ENCODE data around the gene GZMM. TPM values are rescaled to one million over a fixed set of nuclear protein-coding genes. Genes with fewer than 3 reads are reported as not detected.

The GZMM gene
- total and polyA plus RNA-seq, 7 donors: 0.49 to 11.2 TPM; not detected in 5

- peaks cover 0 to 33% (median 27%) of the 10 kb centered on the region in 4 donors for H3K4me1 ChIP-seq
- 10 to 16% methylated on average over 54 of the region's 54 CpGs for WGBS, 2 donors
- DNase-seq: no peak
- no peaks in the 10 kb centered on the region for H3K36me3 ChIP-seq
- no peaks in the 10 kb centered on the region for H3K9me3 ChIP-seq
- H3K4me3 ChIP-seq: peak overlapping the region in 1 of 4 donors; percentile 17
- H3K27ac ChIP-seq: no peak overlapping the region
- H3K27me3 ChIP-seq: peaks cover 40 to 89% (median 41%) of the 10 kb centered on the region in 3 donors
- TF ChIP-seq EP300 (IDR thresholded peaks at IDR 0.05): no peak
- TF ChIP-seq CTCF (IDR thresholded peaks at IDR 0.05): no peak
- no peak for TF ChIP-seq POLR2A (IDR thresholded peaks at IDR 0.05)
- no peak for TF ChIP-seq POLR2AphosphoS5 (IDR thresholded peaks at IDR 0.05)
- intact Hi-C loops (cut with DNase I): no loop called here
These were observed 45.2 kb downstream of the GZMM start for GRCh38 chr19:588741-589692.

- Histone ChIP-seq H3K4me3 (peak within 1 kb of the TSS in 1 of 4 donors; percentile 17), H3K9me3 (no peaks in the 10 kb centered on the region), H3K27ac (no peak within 1 kb of the TSS), H3K4me1 (peaks cover 0 to 27% (median 23%) of the 10 kb centered on the region in 4 donors), H3K27me3 (peaks cover 37 to 84% (median 40%) of the 10 kb centered on the region in 3 donors), H3K36me3 (no peaks in the 10 kb centered on the region)
- intact Hi-C loops (cut with DNase I): no loop called here
- WGBS, 2 donors: 1% methylated on average over 120 to 126 of the region's 132 CpGs
- DNase-seq: no peak
- no peak for TF ChIP-seq POLR2AphosphoS5 (IDR thresholded peaks at IDR 0.05)
- TF ChIP-seq POLR2A (IDR thresholded peaks at IDR 0.05): no peak
- no peak for TF ChIP-seq EP300 (IDR thresholded peaks at IDR 0.05)
- no peak for TF ChIP-seq CTCF (IDR thresholded peaks at IDR 0.05)
These were observed 46.0 kb downstream of the GZMM start, which contains the start of gene HCN2 for GRCh38 chr19:589693-590395. TSS of gene HCN2 (plus strand) at chr19:589881. CDS start at chr19:589946, 65 bp downstream.

GRCh38 chr19:590396-590745, 46.5 kb downstream of the GZMM start:
- no peaks in the 10 kb centered on the region for H3K9me3 ChIP-seq
- no peak overlapping the region for H3K4me3 ChIP-seq
- 1% methylated on average over 50 of the region's 50 CpGs for WGBS, 2 donors
- DNase-seq: no peak
- peaks cover 0 to 27% (median 23%) of the 10 kb centered on the region in 4 donors for H3K4me1 ChIP-seq
- H3K27me3 ChIP-seq: peaks cover 35 to 79% (median 40%) of the 10 kb centered on the region in 3 donors
- H3K36me3 ChIP-seq: no peaks in the 10 kb centered on the region
- no peak overlapping the region for H3K27ac ChIP-seq
- intact Hi-C loops (cut with DNase I): no loop called here
- TF ChIP-seq POLR2AphosphoS5 (IDR thresholded peaks at IDR 0.05) (no peak), EP300 (IDR thresholded peaks at IDR 0.05) (no peak), CTCF (IDR thresholded peaks at IDR 0.05) (no peak), POLR2A (IDR thresholded peaks at IDR 0.05) (no peak)

DNA sequence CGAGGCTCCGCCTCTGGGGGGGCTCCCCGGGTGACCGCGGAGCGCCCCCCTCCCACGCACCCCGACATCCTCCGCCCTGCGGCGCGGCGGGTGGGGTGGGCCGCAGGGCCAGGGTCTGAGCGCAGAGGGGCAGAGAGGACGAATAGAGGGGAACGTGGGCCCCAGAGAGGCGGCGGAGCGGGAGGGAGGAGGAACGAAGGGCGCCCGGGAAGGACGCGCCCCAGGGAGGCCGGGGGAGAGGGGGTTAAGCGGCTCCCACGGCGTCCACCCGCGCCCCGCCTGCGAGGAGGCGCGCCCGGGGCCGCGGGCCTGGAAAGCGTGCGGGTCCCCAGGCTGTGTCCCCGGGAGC, 46.9 kb downstream of the GZMM start:
- TF ChIP-seq POLR2A (IDR thresholded peaks at IDR 0.05) (no peak), CTCF (IDR thresholded peaks at IDR 0.05) (no peak), EP300 (IDR thresholded peaks at IDR 0.05) (no peak), POLR2AphosphoS5 (IDR thresholded peaks at IDR 0.05) (no peak)
- peaks cover 33 to 77% (median 40%) of the 10 kb centered on the region in 3 donors for H3K27me3 ChIP-seq
- DNase-seq: no peak
- H3K36me3 ChIP-seq: no peaks in the 10 kb centered on the region
- H3K4me3 ChIP-seq: no peak overlapping the region
- 9% methylated on average over 41 of the region's 41 CpGs for WGBS, 2 donors
- H3K9me3 ChIP-seq: no peaks in the 10 kb centered on the region
- H3K4me1 ChIP-seq: peaks cover 0 to 27% (median 23%) of the 10 kb centered on the region in 4 donors
- H3K27ac ChIP-seq: no peak overlapping the region
- intact Hi-C loops (cut with DNase I): no loop called here
